Measurements from ENCODE around the gene KRTAP4-2.
A peak's percentile ranks its signal among the peaks of the same experiment; 100 is the strongest.
"Not testable (repeated sequence)": the region's sequence is repeated elsewhere in the genome, so short reads cannot be mapped to it uniquely, and the experiment has no call there.

KRTAP4-2 gene

GRCh38 chr17:41177727-41178271 lies at the start of gene KRTAP4-2:
Gene KRTAP4-2 (minus strand): TSS chr17:41178221. CDS start chr17:41178164, 57 bp downstream.
- no peak for TF ChIP-seq CTCF (IDR thresholded peaks at IDR 0.05; ENCODE audit: control insufficient read depth, insufficient read depth, low read depth, low read length, missing control alignments)
- no peak for DNase-seq (ENCODE audit: low read depth)
- H3K4me3 ChIP-seq (ENCODE audit: control insufficient read depth, low read depth, low read length) = no peak within 1 kb of the TSS

GRCh38 chr17:41226598-41227095 lies 48.6 kb upstream of the KRTAP4-2 start, which contains the start of gene KRTAP9-2:
Gene KRTAP9-2 (plus strand): TSS chr17:41226648. CDS start chr17:41226655, 7 bp downstream.
- not testable (repeated sequence) for DNase-seq (ENCODE audit: low read depth); H3K4me3 ChIP-seq (ENCODE audit: control insufficient read depth, low read depth, low read length)

- TF ChIP-seq CTCF (IDR thresholded peaks at IDR 0.05; ENCODE audit: control insufficient read depth, insufficient read depth, low read depth, low read length, missing control alignments) = no peak
- no peak for DNase-seq (ENCODE audit: low read depth)
- H3K4me3 ChIP-seq (ENCODE audit: control insufficient read depth, low read depth, low read length) = no peak overlapping the region
Observed at GRCh38 chr17:41226051-41226450, 48.0 kb upstream of the KRTAP4-2 start.

- peak; percentile 10 for DNase-seq (ENCODE audit: low read depth)
- no peak for TF ChIP-seq CTCF (IDR thresholded peaks at IDR 0.05; ENCODE audit: control insufficient read depth, insufficient read depth, low read depth, low read length, missing control alignments)
- H3K4me3 ChIP-seq (ENCODE audit: control insufficient read depth, low read depth, low read length) = no peak overlapping the region
Observed at GRCh38 chr17:41223821-41224220, 45.8 kb upstream of the KRTAP4-2 start.

GRCh38 chr17:41215681-41216080 lies 37.7 kb upstream of the KRTAP4-2 start:
- no peak for DNase-seq (ENCODE audit: low read depth)
- TF ChIP-seq CTCF (IDR thresholded peaks at IDR 0.05; ENCODE audit: control insufficient read depth, insufficient read depth, low read depth, low read length, missing control alignments) = no peak
- H3K4me3 ChIP-seq (ENCODE audit: control insufficient read depth, low read depth, low read length) = no peak overlapping the region

GRCh38 chr17:41212524-41213169 lies 34.6 kb upstream of the KRTAP4-2 start:
- no peak for DNase-seq (ENCODE audit: low read depth)
- no peak overlapping the region for H3K4me3 ChIP-seq (ENCODE audit: control insufficient read depth, low read depth, low read length)
- TF ChIP-seq CTCF (IDR thresholded peaks at IDR 0.05; ENCODE audit: control insufficient read depth, insufficient read depth, low read depth, low read length, missing control alignments) = no peak

- peak; percentile 52 for DNase-seq (ENCODE audit: low read depth)
- no peak overlapping the region for H3K4me3 ChIP-seq (ENCODE audit: control insufficient read depth, low read depth, low read length)
- TF ChIP-seq CTCF (IDR thresholded peaks at IDR 0.05; ENCODE audit: control insufficient read depth, insufficient read depth, low read depth, low read length, missing control alignments) = no peak
Observed at GRCh38 chr17:41211845-41212466, 33.9 kb upstream of the KRTAP4-2 start.

Data from AG09309 (cell line).